Activated CD4-positive, alpha-beta T cell treated with anti-CD3 and anti-CD28 coated beads for 36 hours (primary cell): ENCODE measurements around the gene SREBF1. TPM values are rescaled to one million over a fixed set of nuclear protein-coding genes. Genes with fewer than 3 reads are reported as not detected.

Experiments used
- ATAC-seq: fragments of 200-7000 bp; cut with Tn5 transposase; one replicate; pipeline ENCODE4 v1.10.0; 2021; ENCODE audit warnings: mild to moderate bottlenecking, moderate library complexity
- CTCF ChIA-PET: fragments of 350-600 bp; sonication (Branson Sonifier 250); formaldehyde crosslinking; loops from one replicate; lab custom pipeline; 2021; ENCODE audit warnings: antibody characterized with exemption; lab: Charles Lee
- POLR2A ChIA-PET: fragments of 350-600 bp; sonication (Branson Sonifier 250); formaldehyde crosslinking; loops from one replicate; lab custom pipeline; 2021; ENCODE audit warnings: antibody characterized with exemption, inconsistent platforms; lab: Charles Lee
- DNase-seq: peaks from one replicate; pipeline ENCODE4 v3.0.0-alpha.2; 2020
- H3K27ac Mint-ChIP-seq: one replicate; pipeline ENCODE4 v1.8.0; 2021; ENCODE audit warnings: mixed read lengths
- H3K27me3 Mint-ChIP-seq: one replicate; pipeline ENCODE4 v1.8.0; 2021; ENCODE audit warnings: mixed read lengths
- H3K36me3 Mint-ChIP-seq: one replicate; pipeline ENCODE4 v1.8.0; 2021; ENCODE audit warnings: low read depth, mixed read lengths
- H3K4me1 Mint-ChIP-seq: one replicate; pipeline ENCODE4 v1.8.0; 2021; ENCODE audit warnings: mixed read lengths
- H3K4me3 Mint-ChIP-seq: one replicate; pipeline ENCODE4 v1.8.0; 2021; ENCODE audit warnings: mild to moderate bottlenecking, moderate library complexity, mixed read lengths
- H3K9me3 Mint-ChIP-seq: one replicate; pipeline ENCODE4 v1.8.0; 2021; ENCODE audit warnings: low read depth, mixed read lengths
- intact Hi-C, 2 experiments: fragments of 100-400 bp; cut with DNase I in 1 of 2; cut with micrococcal nuclease in 1 of 2; formaldehyde crosslinking; loops; one replicate each; pipeline versions ENCODE4 v1.14.2 to v1.15.1; 2022 to 2024; cut with DNase I, micrococcal nuclease
- total RNA-seq, 2 experiments: library from RNA; stranded (reverse); gene quantifications; one replicate each; pipeline ENCODE4 v1.2.3, GENCODE V29; 2021

The SREBF1 gene
- total RNA-seq, 2 experiments from 2014 or later = 87.6 to 97.2 TPM

DNA sequence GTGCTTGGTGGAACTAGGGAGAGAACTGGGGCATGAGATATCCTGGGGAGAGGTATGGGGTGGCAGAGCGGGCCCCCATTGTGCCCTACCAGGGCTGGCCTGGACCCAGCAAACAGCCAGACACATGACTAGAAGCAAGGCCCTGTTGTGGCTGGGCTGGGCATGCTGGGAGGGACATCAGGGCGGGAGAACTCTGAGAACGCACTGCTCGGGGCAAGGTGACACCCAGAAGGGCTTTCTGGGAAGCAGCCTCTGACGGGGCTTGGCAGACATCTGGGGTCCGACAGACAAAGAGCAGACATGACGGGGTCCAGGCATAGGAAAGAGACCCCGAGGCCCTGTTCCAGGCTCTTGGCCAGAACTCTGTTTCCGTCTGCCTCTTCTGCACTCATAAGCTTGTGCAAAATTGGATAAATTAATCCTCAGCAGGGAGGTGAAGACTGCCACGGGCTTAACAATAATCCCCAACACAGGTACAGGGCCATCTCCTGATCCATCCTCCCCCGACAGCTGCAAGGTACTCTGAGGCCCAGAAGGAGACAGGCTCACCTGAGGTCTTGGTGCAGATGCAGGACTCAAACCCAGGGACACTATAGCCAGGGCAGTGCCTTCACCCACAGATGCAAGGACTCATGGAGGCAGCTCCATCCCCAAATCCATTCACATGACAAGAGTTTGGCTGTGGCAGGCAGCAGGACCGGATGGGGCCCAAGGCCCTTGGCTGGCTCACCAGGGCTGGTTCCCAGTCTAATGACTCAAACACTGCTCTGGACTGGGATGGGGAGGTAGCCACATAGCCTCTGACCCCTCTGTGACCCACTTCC lies 5.4 kb downstream of the SREBF1 start:
- DNase-seq (no peak), ATAC-seq (no peak)
- H3K4me1 Mint-ChIP-seq = peaks cover 66% of the 10 kb centered on the region
- H3K9me3 Mint-ChIP-seq = no peaks in the 10 kb centered on the region
- intact Hi-C loops = no loop called here
- H3K27me3 Mint-ChIP-seq = no peaks in the 10 kb centered on the region
- H3K27ac Mint-ChIP-seq = no peak overlapping the region
- ChIA-PET POLR2A (interaction anchor here (1.2 kb wide), 1 partner anchor 10 kb away, joined by 4 read pairs; no protein-coding TSS in a partner anchor), CTCF (interaction anchor here (0.7 kb wide), 1 partner anchor 1446 kb away, joined by 3 read pairs; no protein-coding TSS in a partner anchor)
- peaks cover 41% of the 10 kb centered on the region for H3K36me3 Mint-ChIP-seq
- no peak overlapping the region for H3K4me3 Mint-ChIP-seq

DNA sequence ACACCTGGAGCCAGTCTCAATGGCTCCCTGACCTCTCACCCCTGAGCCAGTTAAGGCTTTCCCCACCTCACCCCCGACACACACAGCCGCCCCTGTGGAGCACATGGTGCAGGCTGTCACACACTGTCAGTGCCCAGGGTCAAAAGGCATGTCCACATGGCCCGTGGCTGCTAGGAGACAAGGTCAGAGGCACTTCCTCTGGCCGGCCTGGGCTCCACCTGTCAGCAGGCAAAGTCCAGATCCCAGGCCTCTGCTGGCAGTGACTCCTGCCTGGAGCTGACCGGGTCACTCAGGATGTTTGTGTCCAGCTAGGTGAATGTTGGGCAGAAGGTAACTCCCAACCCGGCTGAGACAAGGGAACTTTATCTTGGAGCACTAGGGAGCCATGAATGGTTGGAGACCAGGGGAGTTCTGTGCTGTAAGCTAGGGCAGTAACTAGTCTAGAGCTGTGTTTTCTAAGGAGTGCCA lies 6.0 kb downstream of the SREBF1 start:
- H3K4me3 Mint-ChIP-seq = no peak overlapping the region
- no peaks in the 10 kb centered on the region for H3K9me3 Mint-ChIP-seq
- H3K4me1 Mint-ChIP-seq = peaks cover 69% of the 10 kb centered on the region
- H3K36me3 Mint-ChIP-seq = peaks cover 40% of the 10 kb centered on the region
- CTCF ChIA-PET = interaction anchor here (0.7 to 1.5 kb wide), 4 partner anchors 18 to 1445 kb away, joined by 3 read pairs; no protein-coding TSS in a partner anchor
- DNase-seq (no peak), ATAC-seq (no peak)
- H3K27me3 Mint-ChIP-seq = no peaks in the 10 kb centered on the region
- no peak overlapping the region for H3K27ac Mint-ChIP-seq
- intact Hi-C loops = no loop called here
- POLR2A ChIA-PET = no interaction called here

DNA sequence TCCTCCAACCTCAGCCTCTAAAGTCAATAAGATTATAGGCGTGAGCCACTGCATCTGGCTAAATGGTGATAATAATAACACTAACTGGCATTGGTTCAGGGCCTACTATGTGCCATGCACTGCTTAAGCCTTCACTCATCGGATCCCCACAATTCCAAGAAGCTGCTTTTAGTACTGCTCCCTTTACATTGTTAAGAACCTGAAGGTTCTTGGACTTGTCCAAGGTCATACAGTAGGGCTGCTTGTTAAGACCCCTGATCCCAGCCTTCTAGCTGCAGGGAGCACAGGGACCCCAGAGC lies 6.6 kb downstream of the SREBF1 start:
- no peak for DNase-seq
- intact Hi-C loops = no loop called here
- ChIA-PET CTCF (interaction anchor here (1.0 to 1.5 kb wide), 4 partner anchors 11 to 89 kb away, joined by 3 read pairs; no protein-coding TSS in a partner anchor), POLR2A (no interaction called here)
- Mint-ChIP-seq H3K36me3 (peaks cover 36% of the 10 kb centered on the region), H3K9me3 (no peaks in the 10 kb centered on the region), H3K27ac (no peak overlapping the region), H3K4me1 (peaks cover 70% of the 10 kb centered on the region), H3K27me3 (no peaks in the 10 kb centered on the region), H3K4me3 (no peak overlapping the region)
- ATAC-seq = no peak

DNA sequence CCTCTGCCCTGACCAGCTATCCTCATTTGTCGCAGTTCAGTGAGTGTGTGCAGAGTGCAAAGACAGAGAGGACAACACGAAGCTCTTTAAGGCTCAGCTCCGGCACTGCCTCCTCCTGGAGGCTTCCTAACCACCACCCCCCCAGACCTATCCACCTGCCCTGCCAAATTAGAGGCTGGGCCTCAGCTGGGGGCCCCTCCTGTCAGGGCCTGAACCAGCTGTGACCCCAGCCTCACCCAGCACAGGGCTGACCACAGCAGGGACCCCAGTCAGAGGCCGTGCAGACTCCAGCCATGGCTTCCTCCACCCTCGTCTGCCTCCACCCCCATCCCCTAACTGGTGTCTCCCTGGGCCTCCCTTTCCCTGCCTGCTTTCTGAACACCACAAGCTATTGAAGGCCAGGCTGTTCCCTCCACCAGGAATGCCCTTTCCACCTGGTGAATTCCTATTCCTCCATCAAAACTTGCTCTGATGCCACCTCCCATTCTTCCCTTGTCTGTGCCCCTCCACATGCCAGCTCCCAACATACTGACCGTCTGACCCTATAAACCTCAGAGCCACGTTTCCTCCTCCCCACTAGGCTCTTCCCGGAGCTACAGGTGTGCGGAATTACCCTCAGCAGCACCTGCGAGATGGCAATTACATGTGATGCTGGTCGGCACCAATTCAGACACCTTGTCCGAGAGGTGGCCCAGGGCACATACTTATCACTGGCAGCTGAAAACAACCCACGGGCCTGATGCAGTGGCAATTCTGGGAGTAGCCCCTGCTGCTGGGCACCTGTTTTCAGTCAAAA lies 8.8 kb downstream of the SREBF1 start:
- H3K27ac Mint-ChIP-seq = no peak overlapping the region
- no peak overlapping the region for H3K4me3 Mint-ChIP-seq
- POLR2A ChIA-PET = interaction anchor here (0.8 to 1.1 kb wide), 2 partner anchors 8 to 14 kb away, joined by 4 to 5 read pairs; partner anchors contain the start of gene SREBF1
- no peaks in the 10 kb centered on the region for H3K9me3 Mint-ChIP-seq
- DNase-seq = no peak
- CTCF ChIA-PET = interaction anchor here (0.7 to 2.2 kb wide), 3 partner anchors 16 to 178 kb away, joined by 4 to 10 read pairs (median 4); no protein-coding TSS in a partner anchor
- intact Hi-C loops = no loop called here
- peaks cover 69% of the 10 kb centered on the region for H3K4me1 Mint-ChIP-seq
- no peaks in the 10 kb centered on the region for H3K27me3 Mint-ChIP-seq
- H3K36me3 Mint-ChIP-seq = peaks cover 16% of the 10 kb centered on the region
- no peak for ATAC-seq

DNA sequence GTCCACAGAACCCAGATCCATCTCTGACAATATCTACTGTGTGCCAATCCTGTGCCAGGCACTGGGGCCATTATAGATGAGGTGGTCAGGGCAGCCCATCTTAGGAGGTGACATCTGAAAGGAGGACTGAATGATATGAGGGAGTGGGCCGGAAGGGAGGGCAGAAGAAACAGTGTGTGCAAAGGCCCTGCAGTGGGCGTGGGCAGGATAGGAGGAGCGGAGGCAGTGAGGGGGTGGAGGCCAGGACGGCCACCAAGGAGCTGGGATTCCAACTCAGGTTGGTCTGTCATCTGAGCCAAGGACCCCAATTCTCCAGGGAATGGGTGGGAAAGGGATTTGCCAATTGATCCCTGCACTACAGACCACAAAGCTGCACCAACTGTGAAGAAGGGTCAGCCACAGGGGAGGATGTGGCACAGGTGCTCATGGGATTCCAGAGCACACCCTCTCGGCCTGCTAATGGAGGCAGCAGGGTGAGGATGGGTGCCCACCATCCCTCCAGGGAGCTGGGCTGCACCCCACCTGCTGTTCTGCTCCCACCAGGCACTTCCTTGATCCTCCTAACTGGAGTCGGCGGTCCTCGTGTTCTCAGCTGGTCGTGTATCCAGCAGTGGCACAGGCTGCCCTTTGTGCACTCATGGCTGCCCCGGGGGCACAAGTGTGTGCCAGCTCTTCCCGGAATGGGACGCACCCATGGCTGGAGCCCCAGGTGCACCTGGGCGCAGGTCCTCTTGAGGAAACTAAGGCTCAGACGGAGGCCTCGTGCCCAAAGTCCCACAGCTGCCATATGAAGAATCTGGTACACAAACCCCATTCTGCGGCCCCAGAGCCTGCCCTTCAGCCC lies 9.6 kb downstream of the SREBF1 start:
- Mint-ChIP-seq H3K9me3 (no peaks in the 10 kb centered on the region), H3K4me3 (no peak overlapping the region), H3K36me3 (peaks cover 20% of the 10 kb centered on the region), H3K27me3 (no peaks in the 10 kb centered on the region), H3K4me1 (peaks cover 74% of the 10 kb centered on the region), H3K27ac (peak overlapping the region; percentile 75)
- ATAC-seq = no peak
- ChIA-PET POLR2A (interaction anchor here (0.8 to 1.1 kb wide), 2 partner anchors 9 to 14 kb away, joined by 4 to 5 read pairs; partner anchors contain the start of gene SREBF1), CTCF (interaction anchor here (0.6 to 2.2 kb wide), 4 partner anchors 13 to 158 kb away, joined by 3 to 10 read pairs (median 4); no protein-coding TSS in a partner anchor)
- DNase-seq = no peak
- intact Hi-C loops = no loop called here

DNA sequence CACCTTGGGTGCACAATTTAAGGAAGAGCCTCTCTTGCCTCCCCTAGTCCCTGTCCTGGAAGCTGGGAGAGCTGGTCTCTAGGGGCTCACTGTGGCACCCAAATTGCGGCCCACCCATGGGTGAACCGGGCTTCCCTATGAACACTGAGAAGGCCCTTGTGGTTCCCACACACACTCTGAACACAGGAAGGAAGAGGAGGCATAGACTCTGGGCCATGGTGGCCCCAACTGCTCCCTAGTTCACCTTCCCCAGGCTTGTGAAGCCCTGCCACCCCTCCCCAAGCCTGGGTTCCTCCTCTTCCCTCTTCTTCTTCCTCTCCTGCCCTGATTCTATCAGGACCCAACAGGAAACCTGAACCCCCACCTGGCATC lies 10.5 kb downstream of the SREBF1 start:
- H3K9me3 Mint-ChIP-seq = no peaks in the 10 kb centered on the region
- H3K27me3 Mint-ChIP-seq = no peaks in the 10 kb centered on the region
- no peak for ATAC-seq
- ChIA-PET CTCF (interaction anchor here (0.7 to 0.8 kb wide), 2 partner anchors 33 to 107 kb away, joined by 3 to 5 read pairs; no protein-coding TSS in a partner anchor), POLR2A (interaction anchor here (0.6 to 1.9 kb wide), 4 partner anchors 10 to 358 kb away, joined by 4 to 14 read pairs (median 5); partner anchors contain the start of genes ALKBH5 and SREBF1)
- H3K4me1 Mint-ChIP-seq = peaks cover 74% of the 10 kb centered on the region
- H3K36me3 Mint-ChIP-seq = peaks cover 19% of the 10 kb centered on the region
- intact Hi-C loops = no loop called here
- peak overlapping the region; percentile 28 for H3K4me3 Mint-ChIP-seq
- no peak for DNase-seq
- H3K27ac Mint-ChIP-seq = peak overlapping the region; percentile 75

DNA sequence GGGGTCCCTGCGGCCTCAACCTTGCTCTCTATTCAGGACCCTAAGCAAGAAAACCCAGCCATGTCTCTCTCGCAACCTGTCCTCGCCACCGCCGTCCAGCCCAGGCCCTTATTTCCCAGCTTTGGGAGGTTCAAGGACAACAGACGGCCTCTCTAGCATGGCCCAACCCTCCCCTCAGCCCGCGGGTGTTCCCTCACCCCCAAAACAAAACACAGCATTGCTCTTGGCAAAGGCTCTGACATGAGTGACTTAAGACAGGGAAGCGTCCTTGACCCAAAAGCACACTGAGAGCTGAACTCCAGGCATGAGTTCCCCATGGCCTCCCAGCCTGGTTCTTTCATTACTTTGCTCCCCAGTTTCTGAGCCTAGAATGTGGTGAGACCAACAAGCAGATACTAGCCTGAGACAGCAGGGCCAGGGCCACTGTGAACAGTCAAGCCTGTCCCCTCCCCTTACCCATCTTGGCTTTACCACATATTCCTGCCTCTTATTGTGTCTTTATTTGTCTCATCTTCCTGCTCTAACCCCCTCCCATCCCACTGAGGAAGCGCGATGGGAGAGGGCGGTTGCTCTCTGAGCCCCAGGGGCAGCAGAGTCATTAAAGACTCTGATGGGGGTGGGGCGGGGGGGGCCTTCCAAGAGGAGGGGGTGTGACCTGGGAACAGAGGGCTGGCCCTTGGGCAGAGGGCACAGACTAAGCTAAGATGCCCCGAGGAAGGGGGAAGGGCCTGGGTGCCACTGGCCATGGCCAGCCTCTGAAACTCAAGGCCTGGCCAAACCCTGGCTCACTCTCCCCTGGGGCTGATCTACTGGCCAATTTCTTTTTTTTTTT lies 11.8 kb downstream of the SREBF1 start:
- ATAC-seq = no peak
- intact Hi-C loops = loop anchor here (1.0 to 5.0 kb wide), 3 partner anchors 11 to 357 kb away; partner anchors contain the start of genes ALKBH5 (in 1 of the 2) and SREBF1 (in 1 of the 2)
- ChIA-PET POLR2A (interaction anchor here (1.9 to 2.9 kb wide), 2 partner anchors 9 to 11 kb away, joined by 9 to 14 read pairs; partner anchors contain the start of gene SREBF1), CTCF (interaction anchor here (0.7 to 1.7 kb wide), 4 partner anchors 8 to 146 kb away, joined by 3 to 6 read pairs (median 4); no protein-coding TSS in a partner anchor)
- peaks cover 26% of the 10 kb centered on the region for H3K36me3 Mint-ChIP-seq
- H3K4me1 Mint-ChIP-seq = peaks cover 83% of the 10 kb centered on the region
- H3K27ac Mint-ChIP-seq = peak overlapping the region; percentile 96
- no peaks in the 10 kb centered on the region for H3K9me3 Mint-ChIP-seq
- no peak for DNase-seq
- H3K4me3 Mint-ChIP-seq = peak overlapping the region; percentile 72
- H3K27me3 Mint-ChIP-seq = no peaks in the 10 kb centered on the region

DNA sequence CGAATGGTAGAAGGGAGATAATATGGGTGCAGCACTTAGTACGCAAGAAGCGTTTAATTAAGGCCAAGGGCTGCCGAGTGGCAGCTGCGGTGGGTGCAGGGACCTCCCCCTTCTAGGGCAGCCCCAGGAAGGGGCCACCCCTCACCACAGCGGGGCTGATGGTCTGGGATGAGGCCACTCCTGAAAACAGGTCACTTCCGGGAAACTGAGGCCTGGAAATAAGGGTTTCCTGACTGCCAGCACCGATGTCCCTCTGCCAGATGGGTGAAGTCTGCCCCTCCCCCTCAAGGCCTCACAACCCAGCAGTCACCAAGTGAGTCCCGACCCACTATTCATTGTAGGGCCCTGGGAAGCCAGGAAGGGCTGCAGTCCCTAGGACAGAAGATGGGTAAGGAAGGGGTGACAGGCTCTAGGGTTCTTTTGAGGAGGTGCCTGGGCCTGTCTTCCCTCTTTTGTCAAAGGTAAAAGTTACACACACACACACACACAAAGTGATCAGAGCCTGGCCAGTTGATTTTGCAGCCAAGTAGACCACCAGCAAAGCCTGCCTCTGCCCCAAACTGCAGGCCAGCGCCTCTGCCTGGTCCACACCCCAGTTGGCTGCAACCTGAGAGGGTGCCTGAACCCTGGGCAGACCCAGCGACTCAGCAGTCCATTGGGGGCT lies 12.5 kb downstream of the SREBF1 start:
- POLR2A ChIA-PET = interaction anchor here (1.0 to 2.9 kb wide), 4 partner anchors 10 to 26 kb away, joined by 4 to 14 read pairs (median 8); partner anchors contain the start of gene SREBF1
- peaks cover 32% of the 10 kb centered on the region for H3K36me3 Mint-ChIP-seq
- CTCF ChIA-PET = interaction anchor here (1.0 to 1.7 kb wide), 3 partner anchors 9 to 145 kb away, joined by 3 to 6 read pairs (median 5); no protein-coding TSS in a partner anchor
- H3K4me3 Mint-ChIP-seq = peak overlapping the region; percentile 72
- H3K27me3 Mint-ChIP-seq = no peaks in the 10 kb centered on the region
- DNase-seq (peak; percentile 66), ATAC-seq (peak; percentile 53)
- peak overlapping the region; percentile 96 for H3K27ac Mint-ChIP-seq
- intact Hi-C loops = loop anchor here (1.0 to 5.0 kb wide), 3 partner anchors 12 to 358 kb away; partner anchors contain the start of genes ALKBH5 (in 1 of the 2) and SREBF1 (in 1 of the 2)
- no peaks in the 10 kb centered on the region for H3K9me3 Mint-ChIP-seq
- peaks cover 88% of the 10 kb centered on the region for H3K4me1 Mint-ChIP-seq
